ENCODE results near the gene NCOR1.

GRCh38 chr17:16243385-16243784 lies 28.1 kb upstream of the NCOR1 start:
- no peak for TF ChIP-seq CTCF (conservative IDR thresholded peaks at IDR 0.05; ENCODE audit: low read depth in 2 of 2)
- no peak for TF ChIP-seq NANOG (IDR thresholded peaks at IDR 0.05; ENCODE audit: borderline replicate concordance)
- TF ChIP-seq POLR2AphosphoS5 (IDR thresholded peaks at IDR 0.05; ENCODE audit: low read depth): no peak
- no peak for TF ChIP-seq EZH2 (IDR thresholded peaks at IDR 0.05; ENCODE audit: low read depth, unreplicated experiment)
- no peak for TF ChIP-seq JUNB (IDR thresholded peaks at IDR 0.05; ENCODE audit: unreplicated experiment)
- TF ChIP-seq CREB1 (CRISPR knock-in tag; IDR thresholded peaks at IDR 0.05; ENCODE audit: low read depth): no peak

Measured in GM23338 (cell line).